K562 (cell line): ENCODE measurements around the gene COX7A1. TPM values are rescaled to one million over a fixed set of nuclear protein-coding genes. Genes with fewer than 3 reads are reported as not detected.

Experiments used
- CBFB ChIP-seq: sonication (generic); formaldehyde crosslinking; IDR thresholded peaks from 2 replicates; pipeline ENCODE4 v1.4.0; 2020; ENCODE audit warnings: mild to moderate bottlenecking, missing genetic modification reagents
- EZH2 ChIP-seq: IDR thresholded peaks from 2 replicates; pipeline ENCODE4 v1.6.1; 2012; ENCODE audit warnings: low read depth, mild to moderate bottlenecking, inconsistent platforms, low read length, borderline replicate concordance
- FOS ChIP-seq: IDR thresholded peaks from 3 replicates; pipeline ENCODE4 v1.6.1; 2011; ENCODE audit not compliant: insufficient read length; ENCODE audit errors: extremely low read depth
- HDAC3 ChIP-seq: fragments of 450-650 bp; IDR thresholded peaks from 2 replicates; pipeline ENCODE4 v1.6.1; 2018; ENCODE audit warnings: borderline replicate concordance, mild to moderate bottlenecking, moderate library complexity; ENCODE audit not compliant: partially characterized antibody
- KAT2B ChIP-seq: IDR thresholded peaks from one replicate; pipeline ENCODE4 v1.6.1; 2012; ENCODE audit warnings: low read depth, mild to moderate bottlenecking, control low read depth, inconsistent platforms, low read length, moderate library complexity
- MCM3 ChIP-seq: fragments of 450-650 bp; IDR thresholded peaks from 2 replicates; pipeline ENCODE4 v1.6.1; 2016
- NR2F6 ChIP-seq: fragments of 450-650 bp; formaldehyde crosslinking; IDR thresholded peaks from 2 replicates; pipeline ENCODE4 v1.4.0; 2020; ENCODE audit warnings: mild to moderate bottlenecking
- NUFIP1 ChIP-seq: fragments of 450-650 bp; IDR thresholded peaks from 2 replicates; pipeline ENCODE4 v1.6.1; 2018; ENCODE audit not compliant: partially characterized antibody
- SIN3A ChIP-seq, 2 experiments: fragments of 150-350 bp in 1 of 2; IDR thresholded peaks; 2 replicates each; pipeline ENCODE4 v1.6.1; 2011 to 2016; ENCODE audit warnings: borderline replicate concordance in 2 of 2, low read depth in 2 of 2, low read length in 2 of 2, mild to moderate bottlenecking in 2 of 2, moderate library complexity in 2 of 2; ENCODE audit not compliant: control insufficient read depth in 1 of 2
- TOE1 ChIP-seq, 2 experiments: fragments of 450-650 bp in 1 of 2; sonication (generic) in 1 of 2; formaldehyde crosslinking in 1 of 2; IDR thresholded peaks; 2 replicates each; pipeline versions ENCODE4 v1.7.1 to v1.8.0; 2016 to 2022; ENCODE audit warnings: borderline replicate concordance in 2 of 2, mild to moderate bottlenecking in 2 of 2, antibody characterized with exemption in 1 of 2, inconsistent platforms in 1 of 2, low read depth in 1 of 2, missing genetic modification reagents in 1 of 2, moderate library complexity in 1 of 2
- polyA plus RNA-seq, 8 experiments: library from polyadenylated mRNA; depleted of rRNA in 4 of 8; stranded (reverse) in 5 of 8; unstranded in 3 of 8; fragments of >200 nt; fragmentation: Nextera tagmentation in 2 of 8; fragmentation: Illumina TruSeq in 1 of 8; extraction: Ambion mirVana in 2 of 8; extraction: Trizol in 1 of 8; gene quantifications; 2 replicates each; pipeline versions ENCODE4 v1.2.1 to v1.2.3, GENCODE V29; 2011 to 2014; ENCODE audit warnings: inconsistent platforms in 1 of 8, missing spikeins in 1 of 8
- total RNA-seq, 7 experiments: library from RNA; depleted of rRNA in 6 of 7; stranded (reverse); fragments of >200 nt in 6 of 7; fragmentation: Illumina TruSeq in 2 of 7; extraction: Trizol in 2 of 7; gene quantifications; 2 replicates each; pipeline versions ENCODE4 v1.2.1 to v1.2.3, GENCODE V29; 2011 to 2021; ENCODE audit warnings: low replicate concordance in 1 of 7
- TF ChIP-seq, protein P1 (sequence below): sonication (generic); formaldehyde crosslinking; IDR thresholded peaks from 2 replicates; pipeline ENCODE4 v1.8.1; 2022; ENCODE audit warnings: missing genetic modification reagents
- TF ChIP-seq, protein P2 (sequence below): fragments of 250-450 bp; sonication (Bioruptor Pico); IDR thresholded peaks from 2 replicates; pipeline ENCODE4 v1.8.0; 2021; ENCODE audit warnings: mild to moderate bottlenecking, moderate library complexity
- TF ChIP-seq, protein P3 (sequence below): fragments of 250-450 bp; sonication (Bioruptor Pico); IDR thresholded peaks from 2 replicates; pipeline ENCODE4 v1.8.0; 2022; ENCODE audit warnings: inconsistent platforms, mild to moderate bottlenecking, moderate library complexity, borderline replicate concordance
- TF ChIP-seq, protein P4 (sequence below): fragments of 150-350 bp; conservative IDR thresholded peaks from 2 replicates; pipeline ENCODE4 v1.6.1; 2014; ENCODE audit warnings: low read length
- TF ChIP-seq, protein P5 (sequence below): fragments of 450-650 bp; IDR thresholded peaks from 2 replicates; pipeline ENCODE4 v1.6.1; 2018; ENCODE audit not compliant: partially characterized antibody

Gene COX7A1
- total and polyA plus RNA-seq, 9 of the 15 experiments (the other 6 are each of a cell fraction or from before 2014, with no cell fraction given), result 0.08 TPM; not detected in 8

DNA sequence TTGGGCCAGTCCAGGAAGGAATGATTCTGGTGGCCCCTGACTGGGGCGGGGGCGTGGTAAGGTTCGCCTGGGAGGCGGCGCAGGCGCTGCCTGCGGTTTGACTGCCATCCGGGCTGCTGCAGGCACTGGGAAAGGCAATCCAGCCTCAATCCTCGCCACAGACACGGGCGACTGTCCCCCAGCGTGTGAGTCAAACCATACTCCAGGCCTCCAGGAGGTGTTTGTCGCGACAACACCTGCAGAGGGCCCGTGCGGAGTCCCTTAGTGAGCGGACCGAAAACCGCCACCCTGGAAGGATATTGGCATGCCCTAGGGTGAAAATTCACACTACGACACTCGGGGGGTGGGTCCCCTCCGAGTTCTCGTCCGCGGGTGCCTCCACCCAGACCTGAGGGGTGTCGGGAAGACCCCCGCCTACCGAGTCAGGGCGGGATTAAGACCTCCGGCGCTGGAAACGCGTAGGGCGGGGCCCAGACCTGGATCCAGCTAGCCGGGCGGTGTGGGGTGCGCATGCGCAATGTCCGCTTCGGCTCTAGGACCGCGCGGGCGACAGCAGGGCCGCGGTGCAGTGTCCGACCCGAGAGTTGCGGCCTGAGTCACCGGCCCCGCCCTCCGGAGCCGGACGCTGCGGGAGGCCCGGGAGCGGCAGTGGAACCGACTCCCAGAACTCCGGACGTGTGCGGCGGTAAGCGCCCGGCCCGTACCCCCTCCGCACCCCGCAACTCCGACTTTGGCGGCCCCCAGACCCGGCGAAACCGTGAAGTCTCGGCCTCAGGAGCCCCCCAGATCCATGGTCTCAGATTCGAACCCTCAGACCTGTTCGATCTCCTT, 12.6 kb downstream of the COX7A1 start, which contains the start of gene CAPNS1 (continued):
- TF ChIP-seq, protein P1, sequence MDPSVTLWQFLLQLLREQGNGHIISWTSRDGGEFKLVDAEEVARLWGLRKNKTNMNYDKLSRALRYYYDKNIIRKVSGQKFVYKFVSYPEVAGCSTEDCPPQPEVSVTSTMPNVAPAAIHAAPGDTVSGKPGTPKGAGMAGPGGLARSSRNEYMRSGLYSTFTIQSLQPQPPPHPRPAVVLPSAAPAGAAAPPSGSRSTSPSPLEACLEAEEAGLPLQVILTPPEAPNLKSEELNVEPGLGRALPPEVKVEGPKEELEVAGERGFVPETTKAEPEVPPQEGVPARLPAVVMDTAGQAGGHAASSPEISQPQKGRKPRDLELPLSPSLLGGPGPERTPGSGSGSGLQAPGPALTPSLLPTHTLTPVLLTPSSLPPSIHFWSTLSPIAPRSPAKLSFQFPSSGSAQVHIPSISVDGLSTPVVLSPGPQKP (CRISPR knock-in tag), result no peak
- no peak for TF ChIP-seq MCM3
- TF ChIP-seq KAT2B, result no peak
- TF ChIP-seq, protein P2, sequence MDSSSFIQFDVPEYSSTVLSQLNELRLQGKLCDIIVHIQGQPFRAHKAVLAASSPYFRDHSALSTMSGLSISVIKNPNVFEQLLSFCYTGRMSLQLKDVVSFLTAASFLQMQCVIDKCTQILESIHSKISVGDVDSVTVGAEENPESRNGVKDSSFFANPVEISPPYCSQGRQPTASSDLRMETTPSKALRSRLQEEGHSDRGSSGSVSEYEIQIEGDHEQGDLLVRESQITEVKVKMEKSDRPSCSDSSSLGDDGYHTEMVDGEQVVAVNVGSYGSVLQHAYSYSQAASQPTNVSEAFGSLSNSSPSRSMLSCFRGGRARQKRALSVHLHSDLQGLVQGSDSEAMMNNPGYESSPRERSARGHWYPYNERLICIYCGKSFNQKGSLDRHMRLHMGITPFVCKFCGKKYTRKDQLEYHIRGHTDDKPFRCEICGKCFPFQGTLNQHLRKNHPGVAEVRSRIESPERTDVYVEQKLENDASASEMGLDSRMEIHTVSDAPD (CRISPR knock-in tag), result no peak
- TF ChIP-seq FOS, result peak; percentile 5
- TF ChIP-seq, protein P3, sequence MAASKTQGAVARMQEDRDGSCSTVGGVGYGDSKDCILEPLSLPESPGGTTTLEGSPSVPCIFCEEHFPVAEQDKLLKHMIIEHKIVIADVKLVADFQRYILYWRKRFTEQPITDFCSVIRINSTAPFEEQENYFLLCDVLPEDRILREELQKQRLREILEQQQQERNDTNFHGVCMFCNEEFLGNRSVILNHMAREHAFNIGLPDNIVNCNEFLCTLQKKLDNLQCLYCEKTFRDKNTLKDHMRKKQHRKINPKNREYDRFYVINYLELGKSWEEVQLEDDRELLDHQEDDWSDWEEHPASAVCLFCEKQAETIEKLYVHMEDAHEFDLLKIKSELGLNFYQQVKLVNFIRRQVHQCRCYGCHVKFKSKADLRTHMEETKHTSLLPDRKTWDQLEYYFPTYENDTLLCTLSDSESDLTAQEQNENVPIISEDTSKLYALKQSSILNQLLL, result no peak
- no peak for TF ChIP-seq HDAC3
- TF ChIP-seq TOE1 (IDR thresholded peaks at IDR 0.05; ENCODE audit: borderline replicate concordance), result peak; percentile 98
- TF ChIP-seq TOE1 (CRISPR knock-in tag; IDR thresholded peaks at IDR 0.05; ENCODE audit: borderline replicate concordance, low read depth), result no peak
- TF ChIP-seq, protein P4, sequence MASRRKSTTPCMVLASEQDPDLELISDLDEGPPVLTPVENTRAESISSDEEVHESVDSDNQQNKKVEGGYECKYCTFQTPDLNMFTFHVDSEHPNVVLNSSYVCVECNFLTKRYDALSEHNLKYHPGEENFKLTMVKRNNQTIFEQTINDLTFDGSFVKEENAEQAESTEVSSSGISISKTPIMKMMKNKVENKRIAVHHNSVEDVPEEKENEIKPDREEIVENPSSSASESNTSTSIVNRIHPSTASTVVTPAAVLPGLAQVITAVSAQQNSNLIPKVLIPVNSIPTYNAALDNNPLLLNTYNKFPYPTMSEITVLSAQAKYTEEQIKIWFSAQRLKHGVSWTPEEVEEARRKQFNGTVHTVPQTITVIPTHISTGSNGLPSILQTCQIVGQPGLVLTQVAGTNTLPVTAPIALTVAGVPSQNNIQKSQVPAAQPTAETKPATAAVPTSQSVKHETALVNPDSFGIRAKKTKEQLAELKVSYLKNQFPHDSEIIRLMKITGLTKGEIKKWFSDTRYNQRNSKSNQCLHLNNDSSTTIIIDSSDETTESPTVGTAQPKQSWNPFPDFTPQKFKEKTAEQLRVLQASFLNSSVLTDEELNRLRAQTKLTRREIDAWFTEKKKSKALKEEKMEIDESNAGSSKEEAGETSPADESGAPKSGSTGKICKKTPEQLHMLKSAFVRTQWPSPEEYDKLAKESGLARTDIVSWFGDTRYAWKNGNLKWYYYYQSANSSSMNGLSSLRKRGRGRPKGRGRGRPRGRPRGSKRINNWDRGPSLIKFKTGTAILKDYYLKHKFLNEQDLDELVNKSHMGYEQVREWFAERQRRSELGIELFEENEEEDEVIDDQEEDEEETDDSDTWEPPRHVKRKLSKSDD, result 0 out of 2 replicates have a peak, but pooled peaks have one; percentile 26
- no peak for TF ChIP-seq NR2F6 (CRISPR knock-in tag)
- TF ChIP-seq, protein P5, sequence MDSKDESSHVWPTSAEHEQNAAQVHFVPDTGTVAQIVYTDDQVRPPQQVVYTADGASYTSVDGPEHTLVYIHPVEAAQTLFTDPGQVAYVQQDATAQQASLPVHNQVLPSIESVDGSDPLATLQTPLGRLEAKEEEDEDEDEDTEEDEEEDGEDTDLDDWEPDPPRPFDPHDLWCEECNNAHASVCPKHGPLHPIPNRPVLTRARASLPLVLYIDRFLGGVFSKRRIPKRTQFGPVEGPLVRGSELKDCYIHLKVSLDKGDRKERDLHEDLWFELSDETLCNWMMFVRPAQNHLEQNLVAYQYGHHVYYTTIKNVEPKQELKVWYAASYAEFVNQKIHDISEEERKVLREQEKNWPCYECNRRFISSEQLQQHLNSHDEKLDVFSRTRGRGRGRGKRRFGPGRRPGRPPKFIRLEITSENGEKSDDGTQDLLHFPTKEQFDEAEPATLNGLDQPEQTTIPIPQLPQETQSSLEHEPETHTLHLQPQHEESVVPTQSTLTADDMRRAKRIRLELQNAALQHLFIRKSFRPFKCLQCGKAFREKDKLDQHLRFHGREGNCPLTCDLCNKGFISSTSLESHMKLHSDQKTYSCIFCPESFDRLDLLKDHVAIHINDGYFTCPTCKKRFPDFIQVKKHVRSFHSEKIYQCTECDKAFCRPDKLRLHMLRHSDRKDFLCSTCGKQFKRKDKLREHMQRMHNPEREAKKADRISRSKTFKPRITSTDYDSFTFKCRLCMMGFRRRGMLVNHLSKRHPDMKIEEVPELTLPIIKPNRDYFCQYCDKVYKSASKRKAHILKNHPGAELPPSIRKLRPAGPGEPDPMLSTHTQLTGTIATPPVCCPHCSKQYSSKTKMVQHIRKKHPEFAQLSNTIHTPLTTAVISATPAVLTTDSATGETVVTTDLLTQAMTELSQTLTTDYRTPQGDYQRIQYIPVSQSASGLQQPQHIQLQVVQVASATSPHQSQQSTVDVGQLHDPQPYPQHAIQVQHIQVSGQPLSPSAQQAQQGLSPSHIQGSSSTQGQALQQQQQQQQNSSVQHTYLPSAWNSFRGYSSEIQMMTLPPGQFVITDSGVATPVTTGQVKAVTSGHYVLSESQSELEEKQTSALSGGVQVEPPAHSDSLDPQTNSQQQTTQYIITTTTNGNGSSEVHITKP, result peak; percentile 61
- TF ChIP-seq EZH2, result no peak
- 0 out of 2 replicates have a peak, but pooled peaks have one; percentile 40 for TF ChIP-seq CBFB (CRISPR knock-in tag)
- TF ChIP-seq SIN3A (IDR thresholded peaks at IDR 0.05; ENCODE audit: borderline replicate concordance in 2 of 2, control insufficient read depth in 1 of 2, low read depth in 2 of 2, low read length in 2 of 2), result peak; percentile 43 to 56; a peak in 2 of 4 replicates
- no peak for TF ChIP-seq NUFIP1
